GM12872 (cell line): ENCODE results near the gene SLC2A9.

Experiments used
- CTCF ChIP-seq: IDR thresholded peaks from 3 replicates; pipeline ENCODE4 v1.5.1; 2011; ENCODE audit warnings: low read depth, mild to moderate bottlenecking, low read length, moderate library complexity; ENCODE audit not compliant: insufficient read depth

The SLC2A9 gene

GRCh38 chr4:10023806-10024205 is 2.5 kb upstream of the SLC2A9 start:
- no peak for TF ChIP-seq CTCF

- no peak for TF ChIP-seq CTCF
Observed at GRCh38 chr4:10023050-10023419, 1.7 kb upstream of the SLC2A9 start.

GRCh38 chr4:10022346-10023049 is 1.2 kb upstream of the SLC2A9 start:
- TF ChIP-seq CTCF = no peak

GRCh38 chr4:10021653-10022023 is 341 bp upstream of the SLC2A9 start:
- TF ChIP-seq CTCF = no peak

GRCh38 chr4:10020106-10020505 is 1.2 kb downstream of the SLC2A9 start:
- TF ChIP-seq CTCF = no peak

GRCh38 chr4:10019521-10020051 is 1.7 kb downstream of the SLC2A9 start:
- TF ChIP-seq CTCF = no peak

- TF ChIP-seq CTCF = peak; percentile 97
Observed at GRCh38 chr4:10018818-10019461, 2.4 kb downstream of the SLC2A9 start.
